ENCODE data around the gene CDK19.
"Not testable (repeated sequence)": the region's sequence is repeated elsewhere in the genome, so short reads cannot be mapped to it uniquely, and the experiment has no call there.

CDK19 gene

DNA sequence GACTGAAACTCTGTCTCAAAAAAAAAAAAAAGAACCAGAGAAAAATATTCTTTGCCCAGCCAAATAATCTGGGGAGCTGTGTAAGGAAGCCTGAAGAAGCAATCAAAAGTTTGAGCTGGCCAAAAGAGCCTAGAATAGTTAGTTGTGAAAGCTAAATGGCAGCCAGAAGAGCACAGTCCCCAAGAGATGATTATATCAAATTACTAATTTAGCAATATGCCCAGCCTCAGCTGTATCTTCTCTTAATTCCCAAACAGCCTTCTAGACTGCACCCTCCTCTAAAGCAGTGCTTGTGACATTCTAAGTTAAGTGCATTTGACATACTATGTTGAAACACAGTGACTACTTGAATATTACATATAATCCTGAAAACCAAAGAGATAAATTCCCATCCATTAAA is 38.9 kb downstream of the CDK19 start:
- H3K27me3 ChIP-seq, result no peaks in the 10 kb centered on the region
- no peaks in the 10 kb centered on the region for H3K9me3 ChIP-seq
- no peak for DNase-seq
- no peaks in the 10 kb centered on the region for H3K36me3 ChIP-seq
- H3K27ac ChIP-seq, result no peak overlapping the region
- H3K4me3 ChIP-seq, result no peak overlapping the region
- intact Hi-C loops (cut with DNase I; ENCODE audit: low total_unique reads), result no loop called here
- H3K4me1 ChIP-seq, result peaks cover 0 to 10% (median 4%) of the 10 kb centered on the region in 4 donors
- TF ChIP-seq, protein P1, sequence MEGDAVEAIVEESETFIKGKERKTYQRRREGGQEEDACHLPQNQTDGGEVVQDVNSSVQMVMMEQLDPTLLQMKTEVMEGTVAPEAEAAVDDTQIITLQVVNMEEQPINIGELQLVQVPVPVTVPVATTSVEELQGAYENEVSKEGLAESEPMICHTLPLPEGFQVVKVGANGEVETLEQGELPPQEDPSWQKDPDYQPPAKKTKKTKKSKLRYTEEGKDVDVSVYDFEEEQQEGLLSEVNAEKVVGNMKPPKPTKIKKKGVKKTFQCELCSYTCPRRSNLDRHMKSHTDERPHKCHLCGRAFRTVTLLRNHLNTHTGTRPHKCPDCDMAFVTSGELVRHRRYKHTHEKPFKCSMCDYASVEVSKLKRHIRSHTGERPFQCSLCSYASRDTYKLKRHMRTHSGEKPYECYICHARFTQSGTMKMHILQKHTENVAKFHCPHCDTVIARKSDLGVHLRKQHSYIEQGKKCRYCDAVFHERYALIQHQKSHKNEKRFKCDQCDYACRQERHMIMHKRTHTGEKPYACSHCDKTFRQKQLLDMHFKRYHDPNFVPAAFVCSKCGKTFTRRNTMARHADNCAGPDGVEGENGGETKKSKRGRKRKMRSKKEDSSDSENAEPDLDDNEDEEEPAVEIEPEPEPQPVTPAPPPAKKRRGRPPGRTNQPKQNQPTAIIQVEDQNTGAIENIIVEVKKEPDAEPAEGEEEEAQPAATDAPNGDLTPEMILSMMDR (IDR thresholded peaks at IDR 0.05), result no peak

DNA sequence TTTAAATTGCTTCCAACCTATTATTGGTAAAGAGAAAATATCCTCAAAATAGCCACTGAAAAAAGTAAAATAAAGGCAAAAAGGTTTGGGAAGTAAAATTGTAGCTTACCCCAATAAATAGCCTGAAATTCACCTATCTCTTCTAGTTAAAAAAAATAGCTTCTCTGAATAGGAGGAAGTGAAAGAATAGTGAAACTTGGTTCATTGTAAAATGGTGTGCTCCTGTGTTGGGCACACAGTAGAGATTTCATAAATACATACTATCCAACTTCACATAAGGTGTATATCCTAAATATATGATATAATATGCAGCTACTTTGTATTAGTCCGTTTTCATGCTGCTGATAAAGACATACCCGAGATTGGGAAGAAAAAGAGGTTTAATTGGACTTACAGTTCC is 45.3 kb downstream of the CDK19 start:
- Histone ChIP-seq H3K27me3 (no peaks in the 10 kb centered on the region), H3K4me3 (no peak overlapping the region), H3K9me3 (peaks cover 0 to 3% (median 0%) of the 10 kb centered on the region in 3 donors), H3K36me3 (peaks cover 0 to 5% (median 0%) of the 10 kb centered on the region in 3 donors), H3K4me1 (no peaks in the 10 kb centered on the region), H3K27ac (no peak overlapping the region)
- intact Hi-C loops (cut with DNase I; ENCODE audit: low total_unique reads), result no loop called here
- TF ChIP-seq, protein P1 (IDR thresholded peaks at IDR 0.05), result no peak
- no peak for DNase-seq

DNA sequence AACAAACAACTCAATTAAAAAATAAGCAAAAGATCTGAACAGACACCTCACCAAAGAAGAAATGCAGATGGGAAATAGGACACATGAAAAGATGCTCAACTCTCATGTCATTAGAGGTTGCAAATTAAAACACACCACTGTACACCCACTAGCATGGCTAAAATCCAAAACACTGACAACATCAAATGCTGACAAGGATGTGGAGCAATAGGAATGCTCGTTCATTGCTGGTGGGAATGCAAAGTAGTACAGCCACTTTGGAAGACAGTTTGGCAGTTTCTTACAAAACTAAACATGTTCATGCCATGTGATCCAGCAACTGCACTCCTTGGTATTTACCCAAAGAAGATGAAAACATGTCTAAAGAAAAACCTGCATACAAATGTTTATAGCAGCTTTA is 47.2 kb downstream of the CDK19 start:
- TF ChIP-seq, protein P1 (IDR thresholded peaks at IDR 0.05), result no peak
- peaks cover 0 to 3% (median 0%) of the 10 kb centered on the region in 3 donors for H3K9me3 ChIP-seq

DNA sequence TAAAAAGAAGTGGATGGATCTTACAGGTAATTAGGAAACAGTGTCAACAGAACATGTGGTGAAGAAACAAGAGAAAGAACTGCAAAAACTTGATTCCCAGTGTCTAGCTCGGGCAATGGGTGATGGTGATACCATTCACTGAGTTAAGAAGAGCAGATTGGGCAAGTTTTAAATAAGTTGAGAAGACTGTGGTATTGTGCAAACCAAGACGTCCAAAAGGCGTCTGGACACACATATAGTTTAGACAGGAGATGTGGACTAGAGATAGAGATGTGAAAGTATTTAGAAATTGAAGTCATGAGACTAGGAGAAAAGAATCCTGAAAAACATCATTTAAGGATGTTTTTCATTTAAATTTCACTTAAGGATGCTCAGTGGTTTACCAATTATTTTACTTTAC is 53.9 kb downstream of the CDK19 start:
- H3K4me1 ChIP-seq, result no peaks in the 10 kb centered on the region
- H3K9me3 ChIP-seq, result no peaks in the 10 kb centered on the region
- peaks cover 0 to 4% (median 0%) of the 10 kb centered on the region in 3 donors for H3K36me3 ChIP-seq
- intact Hi-C loops (cut with DNase I; ENCODE audit: low total_unique reads), result no loop called here
- TF ChIP-seq, protein P1 (IDR thresholded peaks at IDR 0.05), result no peak
- H3K4me3 ChIP-seq, result no peak overlapping the region
- no peak overlapping the region for H3K27ac ChIP-seq
- no peak for DNase-seq
- no peaks in the 10 kb centered on the region for H3K27me3 ChIP-seq

More for the DNA sequence above, 47.2 kb downstream of the CDK19 start:
- DNase-seq, result no peak
- Histone ChIP-seq H3K36me3 (peaks cover 0 to 5% (median 0%) of the 10 kb centered on the region in 3 donors), H3K4me1 (no peaks in the 10 kb centered on the region), H3K27ac (no peak overlapping the region), H3K27me3 (no peaks in the 10 kb centered on the region), H3K4me3 (no peak overlapping the region)
- intact Hi-C loops (cut with DNase I; ENCODE audit: low total_unique reads), result no loop called here

DNA sequence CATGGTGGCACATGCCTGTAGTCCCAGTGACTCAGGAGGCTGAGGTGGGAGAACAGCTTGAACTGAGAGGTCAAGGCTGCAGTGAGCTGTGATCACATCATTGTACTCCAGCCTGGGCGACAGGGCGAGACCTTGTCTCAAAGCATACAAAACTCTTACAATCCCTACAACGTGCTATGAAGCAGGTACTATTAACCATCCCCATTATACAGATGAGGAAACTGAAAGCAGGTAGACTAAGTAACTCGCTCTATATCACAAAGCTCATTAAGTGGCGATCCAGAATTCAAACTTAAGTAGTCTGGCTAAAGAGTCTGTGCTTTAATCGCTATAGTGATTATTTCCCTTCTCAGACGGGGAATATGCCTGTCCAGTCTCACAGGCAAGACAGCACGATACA is 54.7 kb downstream of the CDK19 start:
- H3K27me3 ChIP-seq, result no peaks in the 10 kb centered on the region
- no peak overlapping the region for H3K4me3 ChIP-seq
- intact Hi-C loops (cut with DNase I; ENCODE audit: low total_unique reads), result no loop called here
- no peaks in the 10 kb centered on the region for H3K9me3 ChIP-seq
- DNase-seq, result no peak
- H3K4me1 ChIP-seq, result no peaks in the 10 kb centered on the region
- TF ChIP-seq, protein P1 (IDR thresholded peaks at IDR 0.05), result no peak
- H3K36me3 ChIP-seq, result no peaks in the 10 kb centered on the region
- H3K27ac ChIP-seq, result no peak overlapping the region

DNA sequence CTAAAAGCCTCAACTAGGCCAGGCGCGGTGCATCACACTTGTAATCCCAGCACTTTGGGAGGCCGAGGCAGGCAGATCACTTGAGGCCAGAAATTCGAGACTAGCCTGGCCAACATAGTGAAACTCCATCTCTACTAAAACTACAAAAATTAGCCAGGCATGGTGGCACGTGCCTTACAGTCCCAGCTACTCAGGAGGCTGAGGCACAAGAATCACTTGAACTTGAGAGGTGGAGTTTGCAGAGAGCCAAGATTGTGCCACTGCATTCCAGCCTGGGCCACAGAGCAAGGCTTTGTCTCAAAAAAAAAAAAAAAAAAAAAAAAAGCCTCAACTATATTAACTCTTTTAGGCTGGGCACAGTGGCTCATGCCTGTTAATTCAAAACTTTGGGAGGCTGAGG is 55.2 kb downstream of the CDK19 start:
- H3K36me3 ChIP-seq; H3K9me3 ChIP-seq; H3K27me3 ChIP-seq; intact Hi-C loops (cut with DNase I; ENCODE audit: low total_unique reads); H3K4me1 ChIP-seq; H3K27ac ChIP-seq; DNase-seq; H3K4me3 ChIP-seq: not testable (repeated sequence)
